Limb (tissue), 2 donors: ENCODE data around the gene CORO6.
A peak's percentile ranks its signal among the peaks of the same experiment; 100 is the strongest.

Experiments
- DNase-seq, 2 donors: peaks; one replicate each; pipeline ENCODE4 v3.0.0-alpha.2; 2016; ENCODE audit errors: extremely low spot score in 2 of 2

Gene CORO6

GRCh38 chr17:29578626-29579485, 43.9 kb downstream of the CORO6 start:
- no peak for DNase-seq

- DNase-seq = peak in 1 of 2 donors; percentile 52
Observed at GRCh38 chr17:29577385-29578211, 45.1 kb downstream of the CORO6 start.

GRCh38 chr17:29577001-29577370, 45.7 kb downstream of the CORO6 start:
- DNase-seq = peak in 1 of 2 donors; percentile 24

GRCh38 chr17:29576214-29577000, 46.3 kb downstream of the CORO6 start:
- DNase-seq = peak in 1 of 2 donors; percentile 26

GRCh38 chr17:29575511-29576213, 47.0 kb downstream of the CORO6 start:
- DNase-seq = no peak

GRCh38 chr17:29574732-29575510, 47.8 kb downstream of the CORO6 start:
- DNase-seq = peak in 1 of 2 donors; percentile 26

GRCh38 chr17:29573871-29574731, 48.6 kb downstream of the CORO6 start:
- peak in 1 of 2 donors; percentile 29 for DNase-seq

GRCh38 chr17:29573558-29573869, 49.2 kb downstream of the CORO6 start:
- peak in 1 of 2 donors; percentile 37 for DNase-seq

GRCh38 chr17:29572691-29573557, 49.8 kb downstream of the CORO6 start:
- DNase-seq = peak in 1 of 2 donors; percentile 79

- peak in 1 of 2 donors; percentile 33 for DNase-seq
Observed at GRCh38 chr17:29571883-29572681, 50.6 kb downstream of the CORO6 start.

- no peak for DNase-seq
Observed at GRCh38 chr17:29571486-29571882, 51.2 kb downstream of the CORO6 start.

- DNase-seq = no peak
Observed at GRCh38 chr17:29570521-29570920, 52.2 kb downstream of the CORO6 start.

- DNase-seq = peak in 1 of 2 donors; percentile 27
Observed at GRCh38 chr17:29569245-29569950, 53.3 kb downstream of the CORO6 start.

- DNase-seq = peak; percentile 90 to 92
Observed at GRCh38 chr17:29568331-29569244, 54.1 kb downstream of the CORO6 start, which contains the start of gene TP53I13. TP53I13 (plus strand) TSS chr17:29568701; CDS start chr17:29568759, 58 bp downstream.

GRCh38 chr17:29567554-29568330, 55.0 kb downstream of the CORO6 start:
- DNase-seq = peak in 1 of 2 donors; percentile 59
